Endodermal cell (in vitro differentiated cells): ENCODE data around the gene RNF111. TPM values are rescaled to one million over a fixed set of nuclear protein-coding genes. Genes with fewer than 3 reads are reported as not detected.
A peak's percentile ranks its signal among the peaks of the same experiment; 100 is the strongest.

Source experiments
- DNase-seq: peaks from one replicate; pipeline ENCODE4 v3.0.0-alpha.2; 2017
- H3K27ac ChIP-seq: 2 replicates; pipeline ENCODE4 v1.5.1; 2013; ENCODE audit warnings: mild to moderate bottlenecking, low read depth, low read length, moderate library complexity
- H3K27me3 ChIP-seq: 2 replicates; pipeline ENCODE4 v1.6.1; 2013; ENCODE audit warnings: mild to moderate bottlenecking, low read length, moderate library complexity; ENCODE audit not compliant: insufficient read depth, control insufficient read depth, poor library complexity, severe bottlenecking
- H3K36me3 ChIP-seq: 2 replicates; pipeline ENCODE4 v1.7.0; 2013; ENCODE audit warnings: mild to moderate bottlenecking, low read length, moderate library complexity; ENCODE audit not compliant: control insufficient read depth, insufficient read depth
- H3K4me1 ChIP-seq: one replicate; pipeline ENCODE4 v1.7.0; 2013; ENCODE audit warnings: low read length; ENCODE audit not compliant: control insufficient read depth, insufficient read depth
- H3K4me3 ChIP-seq: 2 replicates; pipeline ENCODE4 v1.5.1; 2013; ENCODE audit warnings: mild to moderate bottlenecking, low read length, moderate library complexity
- H3K9ac ChIP-seq: 2 replicates; pipeline ENCODE4 v1.6.1; 2013; ENCODE audit warnings: mild to moderate bottlenecking, low read length, moderate library complexity; ENCODE audit not compliant: poor library complexity, severe bottlenecking; ENCODE audit errors: extremely low read depth
- H3K9me3 ChIP-seq: 2 replicates; pipeline ENCODE4 v1.6.1; 2013; ENCODE audit warnings: mild to moderate bottlenecking, low read length, moderate library complexity; ENCODE audit not compliant: control insufficient read depth
- H3K27ac Mint-ChIP-seq: 2 replicates; pipeline ENCODE4 v1.8.0; 2020; ENCODE audit warnings: mixed read lengths
- H3K27me3 Mint-ChIP-seq: 2 replicates; pipeline ENCODE4 v1.8.0; 2021; ENCODE audit warnings: mild to moderate bottlenecking, mixed read lengths; ENCODE audit not compliant: insufficient read depth
- H3K36me3 Mint-ChIP-seq: 2 replicates; pipeline ENCODE4 v1.8.0; 2020; ENCODE audit warnings: low read depth, mixed read lengths
- H3K4me1 Mint-ChIP-seq: 2 replicates; pipeline ENCODE4 v1.8.0; 2020; ENCODE audit warnings: mixed read lengths
- H3K4me3 Mint-ChIP-seq: 2 replicates; pipeline ENCODE4 v1.8.0; 2020; ENCODE audit warnings: mild to moderate bottlenecking, moderate library complexity, mixed read lengths
- H3K9me3 Mint-ChIP-seq: 2 replicates; pipeline ENCODE4 v1.8.0; 2020; ENCODE audit warnings: mild to moderate bottlenecking, mixed read lengths
- WGBS, 2 experiments: methylation state at CpG; one replicate each; pipeline versions ENCODE4 v1.1.5 to v1.1.7; 2013; ENCODE audit warnings: missing lambda C conversion rate in 2 of 2, mixed read lengths in 1 of 2; ENCODE audit not compliant: insufficient coverage in 1 of 2, insufficient read length in 1 of 2; 5-methylcytosine and 5-hydroxymethylcytosine counted together
- long read RNA-seq, 4 experiments: library from polyadenylated mRNA in 2 of 4; library from RNA in 1 of 4; library from capped mRNA in 1 of 4; stranded (forward) in 3 of 4; unstranded in 1 of 4; transcript quantifications; one replicate each; pipeline ENCODE4 v2.0.0, GENCODE V29; 2020 to 2021; ENCODE audit warnings: inconsistent platforms in 1 of 4
- polyA plus RNA-seq, 2 experiments: library from polyadenylated mRNA; stranded (reverse); fragments of 50-300 nt; gene quantifications; one replicate each; pipeline ENCODE4 v1.2.3, GENCODE V29; 2013
- total RNA-seq, 2 donors: library from RNA; stranded (reverse); fragmentation: NEBNext Ultra II Directional in 1 of 2; extraction: Animal tissue kit (Norgen Biotek cat#: 25700) in 1 of 2; gene quantifications; 2 replicates in 1 of 2; 3 replicates in 1 of 2; pipeline ENCODE4 v1.2.1, GENCODE V29; 2021
- TF ChIP-seq, protein P1 (sequence below): fragments of 200-600 bp; sonication (generic); conservative IDR thresholded peaks from 2 replicates; pipeline ENCODE4 v1.5.0; 2021; ENCODE audit warnings: antibody characterized with exemption, mild to moderate bottlenecking

The RNF111 gene
- 10 to 100 TPM; 31.6 to 31.9 TPM for total RNA-seq
- 25.7 TPM for polyA plus RNA-seq (2013, experiment 1 of 2)
- 27.2 TPM for polyA plus RNA-seq (2013, experiment 2 of 2)
- long read RNA-seq, experiment 1, partial matches to known transcripts: 5 of 9 reads
- long read RNA-seq, experiment 1, other reads (novel, unspliced or antisense): 4 of 9 reads
- long read RNA-seq, experiment 2, full-length matches to known transcripts: 12 of 50 reads
- long read RNA-seq, experiment 2, partial matches to known transcripts: 10 of 50 reads
- long read RNA-seq, experiment 2, other reads (novel, unspliced or antisense): 28 of 50 reads
- long read RNA-seq, experiment 3, full-length matches to known transcripts: 1 of 10 reads
- long read RNA-seq, experiment 3, partial matches to known transcripts: 4 of 10 reads
- long read RNA-seq, experiment 3, other reads (novel, unspliced or antisense): 5 of 10 reads
- long read RNA-seq, experiment 4, partial matches to known transcripts: 3 of 4 reads
- long read RNA-seq, experiment 4, other reads (novel, unspliced or antisense): 1 of 4 reads

GRCh38 chr15:58987491-58988005 is at the start of gene RNF111:
RNF111 (plus strand) TSS chr15:58987663; CDS start chr15:59030823, 43,160 bp downstream.
- peak within 1 kb of the TSS; percentile 86 for H3K27ac ChIP-seq
- peaks cover 5% of the 10 kb centered on the region for H3K4me1 ChIP-seq
- peak within 1 kb of the TSS; percentile 94 for H3K4me3 ChIP-seq
- H3K27ac Mint-ChIP-seq: peak within 1 kb of the TSS; percentile 94
- peaks cover 4% of the 10 kb centered on the region for H3K27me3 Mint-ChIP-seq
- H3K9me3 ChIP-seq: no peaks in the 10 kb centered on the region
- H3K36me3 Mint-ChIP-seq: peaks cover 20% of the 10 kb centered on the region
- peaks cover 18% of the 10 kb centered on the region for H3K4me1 Mint-ChIP-seq
- TF ChIP-seq, protein P1, sequence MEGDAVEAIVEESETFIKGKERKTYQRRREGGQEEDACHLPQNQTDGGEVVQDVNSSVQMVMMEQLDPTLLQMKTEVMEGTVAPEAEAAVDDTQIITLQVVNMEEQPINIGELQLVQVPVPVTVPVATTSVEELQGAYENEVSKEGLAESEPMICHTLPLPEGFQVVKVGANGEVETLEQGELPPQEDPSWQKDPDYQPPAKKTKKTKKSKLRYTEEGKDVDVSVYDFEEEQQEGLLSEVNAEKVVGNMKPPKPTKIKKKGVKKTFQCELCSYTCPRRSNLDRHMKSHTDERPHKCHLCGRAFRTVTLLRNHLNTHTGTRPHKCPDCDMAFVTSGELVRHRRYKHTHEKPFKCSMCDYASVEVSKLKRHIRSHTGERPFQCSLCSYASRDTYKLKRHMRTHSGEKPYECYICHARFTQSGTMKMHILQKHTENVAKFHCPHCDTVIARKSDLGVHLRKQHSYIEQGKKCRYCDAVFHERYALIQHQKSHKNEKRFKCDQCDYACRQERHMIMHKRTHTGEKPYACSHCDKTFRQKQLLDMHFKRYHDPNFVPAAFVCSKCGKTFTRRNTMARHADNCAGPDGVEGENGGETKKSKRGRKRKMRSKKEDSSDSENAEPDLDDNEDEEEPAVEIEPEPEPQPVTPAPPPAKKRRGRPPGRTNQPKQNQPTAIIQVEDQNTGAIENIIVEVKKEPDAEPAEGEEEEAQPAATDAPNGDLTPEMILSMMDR: no peak
- WGBS, 2 experiments: 0% methylated on average over 25 to 46 of the region's 47 CpGs
- H3K27me3 ChIP-seq: no peaks in the 10 kb centered on the region
- peaks cover 23% of the 10 kb centered on the region for H3K36me3 ChIP-seq
- H3K9me3 Mint-ChIP-seq: no peaks in the 10 kb centered on the region
- peak; percentile 96 for DNase-seq
- peak within 1 kb of the TSS; percentile 87 for H3K4me3 Mint-ChIP-seq
- peak within 1 kb of the TSS; percentile 80 for H3K9ac ChIP-seq

- Histone ChIP-seq H3K4me1 (no peaks in the 10 kb centered on the region), H3K27ac (no peak overlapping the region), H3K4me3 (no peak overlapping the region), H3K27me3 (no peaks in the 10 kb centered on the region), H3K9ac (no peak overlapping the region), H3K9me3 (no peaks in the 10 kb centered on the region), H3K36me3 (no peaks in the 10 kb centered on the region)
- H3K27ac Mint-ChIP-seq: no peak overlapping the region
- H3K9me3 Mint-ChIP-seq: no peaks in the 10 kb centered on the region
- no peaks in the 10 kb centered on the region for H3K27me3 Mint-ChIP-seq
- no peaks in the 10 kb centered on the region for H3K36me3 Mint-ChIP-seq
- no peaks in the 10 kb centered on the region for H3K4me1 Mint-ChIP-seq
- TF ChIP-seq, protein P1: no peak
- DNase-seq: no peak
- no peak overlapping the region for H3K4me3 Mint-ChIP-seq
- 83 to 100% methylated on average over 1 to 3 of the region's 3 CpGs for WGBS, 2 experiments
Measured at GRCh38 chr15:58947179-58947578, 40.3 kb upstream of the RNF111 start.

GRCh38 chr15:58951388-58952007 is 36.0 kb upstream of the RNF111 start:
- no peaks in the 10 kb centered on the region for H3K9me3 ChIP-seq
- H3K4me3 ChIP-seq: no peak overlapping the region
- Mint-ChIP-seq H3K36me3 (no peaks in the 10 kb centered on the region), H3K4me1 (no peaks in the 10 kb centered on the region), H3K9me3 (no peaks in the 10 kb centered on the region), H3K4me3 (no peak overlapping the region), H3K27me3 (no peaks in the 10 kb centered on the region), H3K27ac (no peak overlapping the region)
- no peaks in the 10 kb centered on the region for H3K36me3 ChIP-seq
- no peaks in the 10 kb centered on the region for H3K4me1 ChIP-seq
- DNase-seq: no peak
- no peak overlapping the region for H3K9ac ChIP-seq
- 94% methylated on average over 5 of the region's 5 CpGs; no CpG with 5 or more reads in 1 of the 2 experiments for WGBS, 2 experiments
- H3K27ac ChIP-seq: no peak overlapping the region
- TF ChIP-seq, protein P1: no peak
- no peaks in the 10 kb centered on the region for H3K27me3 ChIP-seq
